Mucosa of stomach (tissue), 1 donor: Measurements from ENCODE around the gene ZNF138.

ENCODE experiments used
- H3K27me3 ChIP-seq: one replicate; pipeline ENCODE4 v1.7.0; 2013; ENCODE audit warnings: mild to moderate bottlenecking, low read length; ENCODE audit not compliant: control insufficient read depth, insufficient read depth
- H3K36me3 ChIP-seq: one replicate; pipeline ENCODE4 v1.7.0; 2013; ENCODE audit warnings: low read length; ENCODE audit not compliant: control insufficient read depth, insufficient read depth
- H3K4me1 ChIP-seq: one replicate; pipeline ENCODE4 v1.7.0; 2013; ENCODE audit warnings: mild to moderate bottlenecking, low read length; ENCODE audit not compliant: control insufficient read depth, insufficient read depth
- H3K4me3 ChIP-seq: one replicate; pipeline ENCODE4 v1.7.0; 2013; ENCODE audit warnings: low read length
- H3K9ac ChIP-seq: one replicate; pipeline ENCODE4 v1.7.0; 2013; ENCODE audit warnings: mild to moderate bottlenecking, low read length, moderate library complexity
- H3K9me3 ChIP-seq: one replicate; pipeline ENCODE4 v1.7.0; 2013; ENCODE audit warnings: mild to moderate bottlenecking, low read length, moderate library complexity; ENCODE audit not compliant: control insufficient read depth
- donor health status: Pancreatic carcinoma.

The ZNF138 gene

DNA sequence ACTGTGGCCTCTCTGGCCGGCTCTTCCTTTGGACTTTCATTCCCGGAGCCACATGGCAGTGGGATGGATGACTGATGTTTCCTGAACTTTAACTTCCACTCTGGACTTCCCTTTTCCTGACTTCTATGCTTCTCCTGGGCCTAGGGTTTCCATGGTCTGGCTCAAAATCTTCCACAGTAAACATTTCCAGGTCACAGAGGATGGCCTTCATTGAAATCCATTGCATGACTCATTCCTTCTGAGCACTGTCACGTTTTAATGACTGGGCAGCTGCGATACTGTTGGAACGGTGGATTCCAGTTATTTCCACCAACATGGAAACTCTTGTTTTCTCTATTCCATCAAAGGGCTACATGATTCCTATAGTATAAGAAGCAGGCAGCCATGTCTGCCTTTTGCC, 84.5 kb downstream of the ZNF138 start:
- Histone ChIP-seq H3K36me3 (no peaks in the 10 kb centered on the region), H3K9me3 (no peaks in the 10 kb centered on the region), H3K4me3 (no peak overlapping the region), H3K4me1 (peaks cover 8% of the 10 kb centered on the region), H3K9ac (no peak overlapping the region), H3K27me3 (peaks cover 33% of the 10 kb centered on the region)

DNA sequence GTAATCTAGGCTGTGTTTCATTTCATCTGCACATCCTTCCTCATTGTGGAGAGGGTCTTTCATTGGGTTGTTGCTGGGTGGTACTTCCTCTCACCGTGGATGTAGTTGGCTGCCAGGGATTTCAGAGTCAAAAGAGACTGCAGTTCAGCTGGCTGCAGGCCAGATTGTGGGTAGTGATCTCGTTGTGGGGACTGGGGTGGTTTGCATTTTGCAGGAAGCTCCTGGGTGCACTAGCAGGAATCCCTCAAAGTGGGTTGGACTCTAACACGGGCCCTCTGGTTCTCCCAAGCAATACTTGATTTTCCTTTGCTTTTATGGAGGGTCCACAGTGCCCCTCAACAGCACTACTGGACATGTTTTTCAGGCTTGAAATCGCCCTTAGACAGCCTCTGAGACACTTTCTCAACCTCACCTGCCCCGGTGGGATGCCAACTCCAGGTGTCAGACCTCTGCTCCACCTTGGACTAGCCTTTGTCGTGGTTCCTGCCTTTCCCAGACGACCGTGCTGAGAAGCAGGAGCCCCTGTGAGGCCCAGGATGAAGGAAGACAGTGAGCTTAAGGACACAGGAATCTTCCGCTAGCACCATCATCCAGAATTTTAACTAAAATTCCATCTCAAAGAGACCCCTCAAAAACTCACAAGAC, 85.0 kb downstream of the ZNF138 start:
- Histone ChIP-seq H3K4me3 (no peak overlapping the region), H3K27me3 (peaks cover 37% of the 10 kb centered on the region), H3K36me3 (no peaks in the 10 kb centered on the region), H3K9me3 (no peaks in the 10 kb centered on the region), H3K9ac (no peak overlapping the region), H3K4me1 (peaks cover 8% of the 10 kb centered on the region)

DNA sequence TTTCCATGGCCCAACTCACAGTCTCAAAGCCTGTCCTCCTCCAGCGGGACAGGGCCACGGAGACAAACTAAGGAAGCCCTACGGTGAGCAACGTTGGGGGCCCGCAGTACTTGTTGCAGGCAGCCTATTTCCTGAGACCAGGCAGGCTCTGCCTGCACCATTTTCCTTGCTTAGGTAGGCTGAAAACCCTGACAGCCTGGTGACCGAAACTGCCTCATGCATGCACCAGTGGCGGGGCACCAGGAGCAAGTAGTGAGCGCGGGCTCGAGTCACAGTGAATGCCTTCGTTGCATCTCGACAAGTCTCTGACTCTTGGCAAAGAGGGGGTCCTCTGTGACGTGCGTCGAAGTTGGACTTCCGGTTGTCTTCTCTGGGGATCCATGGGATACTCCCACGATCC, 85.6 kb downstream of the ZNF138 start:
- Histone ChIP-seq H3K9me3 (no peaks in the 10 kb centered on the region), H3K4me1 (peaks cover 8% of the 10 kb centered on the region), H3K36me3 (no peaks in the 10 kb centered on the region), H3K27me3 (peaks cover 37% of the 10 kb centered on the region), H3K4me3 (no peak overlapping the region), H3K9ac (no peak overlapping the region)

DNA sequence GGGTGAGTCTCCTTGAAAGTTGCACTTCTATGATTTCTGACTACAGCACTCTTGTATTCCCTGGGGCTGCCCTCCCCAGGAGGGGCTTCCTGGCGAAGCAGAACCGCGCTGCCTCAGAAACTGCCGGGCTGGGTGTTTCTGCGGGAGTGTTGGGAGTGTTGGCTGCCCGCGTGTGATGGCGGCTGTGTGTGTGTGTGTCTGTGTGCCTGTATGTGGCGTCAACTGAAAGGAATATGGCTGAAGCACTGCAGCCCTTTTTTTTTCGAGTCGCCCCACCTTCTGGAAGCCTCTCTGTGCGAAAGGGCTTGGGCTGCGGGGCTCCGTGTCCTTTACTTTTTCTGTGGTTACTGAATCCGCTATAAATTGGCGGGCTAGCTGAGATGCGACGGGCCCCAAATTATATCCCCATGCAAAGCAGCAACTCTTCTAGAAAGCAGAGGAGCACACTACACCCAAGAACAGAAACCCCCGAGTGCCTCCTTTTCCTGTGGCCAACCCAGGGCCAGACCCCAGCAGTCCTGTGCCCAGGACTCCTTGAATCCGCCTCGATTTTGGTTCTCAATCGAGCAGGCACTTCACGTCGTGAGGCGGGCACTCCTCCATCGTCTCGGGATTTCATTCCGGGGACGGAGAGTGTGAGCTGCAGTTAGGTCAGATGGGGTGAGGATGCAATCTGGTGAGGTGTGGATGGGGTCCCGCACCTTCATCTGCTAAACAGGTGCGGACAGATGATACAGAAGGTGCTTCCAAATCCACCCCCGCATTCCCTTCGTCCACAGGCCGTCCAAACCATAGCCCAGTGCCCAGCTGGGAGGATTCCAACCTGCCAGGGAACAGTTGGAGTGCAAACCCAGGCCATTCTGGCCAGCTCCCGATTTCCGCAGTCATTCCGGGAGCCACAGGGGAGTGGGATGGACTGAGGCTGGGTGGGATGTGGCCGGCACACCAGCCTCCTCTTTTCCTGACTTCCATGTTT, 86.4 kb downstream of the ZNF138 start:
- no peak overlapping the region for H3K4me3 ChIP-seq
- peaks cover 37% of the 10 kb centered on the region for H3K27me3 ChIP-seq
- H3K9me3 ChIP-seq: no peaks in the 10 kb centered on the region

DNA sequence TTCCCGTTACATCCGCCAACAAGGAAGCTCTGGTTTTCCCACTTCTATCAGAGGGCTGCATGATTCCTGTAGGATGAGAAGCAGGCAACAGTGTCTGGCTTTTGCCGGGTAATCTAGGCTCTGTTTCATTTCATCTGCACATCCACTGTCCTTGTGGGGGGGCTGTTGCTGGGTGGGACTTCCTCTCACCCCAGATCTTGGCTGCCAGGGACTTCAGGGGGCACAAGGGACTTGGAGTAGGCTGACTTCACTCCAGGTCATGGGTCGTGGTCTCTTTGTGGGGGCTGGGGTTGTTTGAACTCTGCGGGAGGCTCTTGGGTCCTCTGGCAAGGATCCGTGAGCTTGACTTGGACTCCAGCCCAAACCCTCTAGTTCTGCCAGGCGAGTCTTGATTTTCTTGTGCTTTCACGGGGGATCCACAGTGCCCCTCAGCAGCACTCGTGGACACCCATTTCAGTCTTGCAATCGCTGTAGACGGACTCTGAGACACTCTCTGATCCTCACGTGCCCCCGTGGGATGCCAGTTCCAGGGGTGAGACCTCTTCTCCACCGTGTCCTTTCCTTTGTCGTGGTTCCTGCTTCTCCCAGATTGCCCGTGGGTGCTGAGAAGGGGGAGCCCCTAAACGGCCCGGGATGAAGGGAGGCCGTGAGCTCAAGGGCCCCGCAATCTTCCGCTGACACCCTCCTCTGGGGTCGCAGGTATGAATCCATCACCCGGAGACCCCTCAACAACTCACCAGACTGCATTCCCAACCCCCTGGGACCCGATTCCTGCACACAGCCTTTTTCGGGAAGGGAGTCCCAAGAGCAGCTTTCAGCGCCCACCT, 87.4 kb downstream of the ZNF138 start:
- Histone ChIP-seq H3K9me3 (no peaks in the 10 kb centered on the region), H3K27me3 (peaks cover 35% of the 10 kb centered on the region), H3K4me1 (peaks cover 8% of the 10 kb centered on the region), H3K36me3 (no peaks in the 10 kb centered on the region), H3K4me3 (no peak overlapping the region), H3K9ac (peak overlapping the region; percentile 43)

More for the DNA sequence above, 86.4 kb downstream of the ZNF138 start:
- H3K4me1 ChIP-seq: peaks cover 8% of the 10 kb centered on the region
- H3K36me3 ChIP-seq: no peaks in the 10 kb centered on the region
- H3K9ac ChIP-seq: no peak overlapping the region

DNA sequence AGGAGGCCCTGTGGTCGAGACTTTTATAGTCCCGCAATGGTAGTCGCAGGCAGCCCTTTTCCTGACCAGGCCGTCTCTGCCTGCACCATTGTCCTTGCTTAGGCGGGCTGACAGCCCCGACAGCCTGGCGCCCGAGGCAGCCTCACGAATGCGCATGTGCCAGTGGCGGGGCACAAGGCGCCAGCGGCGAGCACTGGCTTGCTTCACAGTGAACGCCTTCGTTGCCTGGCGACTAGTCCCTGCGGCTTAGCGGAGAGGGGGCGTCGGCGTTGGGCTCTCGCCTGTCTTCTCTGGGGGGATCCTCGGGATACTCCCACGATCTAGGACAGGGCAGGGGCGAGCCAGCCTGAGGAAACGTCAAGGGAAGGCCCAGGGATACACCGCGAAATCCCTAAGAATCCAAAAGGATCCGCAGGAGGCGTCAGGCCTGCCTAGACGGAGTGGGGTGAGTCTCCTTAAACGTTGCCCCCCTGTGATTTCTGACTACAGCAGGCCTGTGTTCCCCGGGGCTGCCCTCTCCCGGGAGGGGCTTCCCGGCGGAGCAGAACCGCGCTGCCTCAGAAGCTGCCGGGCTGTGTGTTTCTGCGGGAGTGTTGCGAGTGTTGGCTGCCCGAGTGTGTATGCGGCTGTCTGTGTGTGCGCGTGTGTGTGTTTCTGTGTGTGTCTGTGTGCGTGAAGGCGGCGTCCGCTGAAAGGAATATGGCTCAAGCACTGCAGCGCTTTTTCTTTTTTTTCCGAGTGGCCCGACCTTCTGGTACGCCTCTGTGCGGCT, 88.3 kb downstream of the ZNF138 start:
- peak overlapping the region; percentile 43 for H3K9ac ChIP-seq
- H3K36me3 ChIP-seq: no peaks in the 10 kb centered on the region
- peak overlapping the region; percentile 25 for H3K4me3 ChIP-seq
- peaks cover 4% of the 10 kb centered on the region for H3K4me1 ChIP-seq
- H3K27me3 ChIP-seq: peaks cover 26% of the 10 kb centered on the region
- no peaks in the 10 kb centered on the region for H3K9me3 ChIP-seq
